Measurements from ENCODE around the gene CTSC. TPM values are rescaled to one million over a fixed set of nuclear protein-coding genes. Genes with fewer than 3 reads are reported as not detected.

CTSC gene
- polyA plus RNA-seq, 1 of the 3 experiments (the other 2 are of a cell fraction), result 104 TPM

GRCh38 chr11:88320149-88320559 is 17.4 kb downstream of the CTSC start (continued):
- TF ChIP-seq USF2 (IDR thresholded peaks at IDR 0.05; ENCODE audit: borderline replicate concordance, low read depth, low read length) (no peak), TCF12 (IDR thresholded peaks at IDR 0.05) (peak; percentile 9; the same call in 1 of the 2 replicates), RFX5 (IDR thresholded peaks at IDR 0.05; ENCODE audit: low read length) (no peak)

GRCh38 chr11:88318017-88318416 is 19.5 kb downstream of the CTSC start:
- TF ChIP-seq NFIC (IDR thresholded peaks at IDR 0.05; ENCODE audit: borderline replicate concordance) (no peak), REST (IDR thresholded peaks at IDR 0.05; ENCODE audit: low read depth, low read length) (no peak), TCF12 (IDR thresholded peaks at IDR 0.05) (no peak), JUND (IDR thresholded peaks at IDR 0.05) (no peak), FOXJ3 (CRISPR knock-in tag; IDR thresholded peaks at IDR 0.05) (no peak), ELF1 (IDR thresholded peaks at IDR 0.05) (no peak)
- CTCF ChIA-PET, result interaction anchor here (1.0 kb wide), 1 partner anchor 24 kb away, joined by 3 read pairs; no protein-coding TSS in a partner anchor

GRCh38 chr11:88317536-88317935 is 20.0 kb downstream of the CTSC start:
- H3K4me1 ChIP-seq (ENCODE audit: control insufficient read depth in 1 of 2, insufficient read depth in 2 of 2, low read depth in 1 of 2, low read length in 1 of 2), result peaks cover 2 to 4% of the 10 kb centered on the region in 2 experiments; a peak in 3 of 4 replicates
- no peak overlapping the region for H3K4me3 ChIP-seq (ENCODE audit: low read depth in 2 of 2, low read length in 1 of 2)
- WGBS (ENCODE audit: low lambda C conversion rate), result 92% methylated on average over 5 of the region's 5 CpGs
- no peak overlapping the region for H3K9ac ChIP-seq
- H4K20me1 ChIP-seq (ENCODE audit: insufficient read depth), result no peaks in the 10 kb centered on the region
- POLR2A ChIA-PET, result no interaction called here
- DNase-seq, result no peak
- no peak overlapping the region for H3K4me2 ChIP-seq
- no peaks in the 10 kb centered on the region for H3K9me2 ChIP-seq
- no peaks in the 10 kb centered on the region for H3K36me3 ChIP-seq (replicated peaks in 1 of 2; ENCODE audit: control insufficient read depth in 1 of 2, insufficient read depth in 2 of 2, low read length in 1 of 2)
- H3K79me2 ChIP-seq (ENCODE audit: insufficient read depth), result no peaks in the 10 kb centered on the region
- H2AFZ ChIP-seq (ENCODE audit: low read depth), result no peak overlapping the region
- no peaks in the 10 kb centered on the region for H3K27me3 ChIP-seq (ENCODE audit: insufficient read depth)
- H3K27ac ChIP-seq (ENCODE audit: low read depth in 2 of 2, low read length in 1 of 2), result no peak overlapping the region
- CTCF ChIA-PET, result interaction anchor here (0.8 to 1.0 kb wide), 2 partner anchors 24 to 38 kb away, joined by 3 read pairs; no protein-coding TSS in a partner anchor
- H3F3A ChIP-seq (replicated peaks; ENCODE audit: insufficient read depth), result peaks cover 9% of the 10 kb centered on the region
- no peaks in the 10 kb centered on the region for H3K9me3 ChIP-seq
- no peak for TF ChIP-seq FOXM1 (IDR thresholded peaks at IDR 0.05; ENCODE audit: low read depth)
- TF ChIP-seq CHD2 (IDR thresholded peaks at IDR 0.05; ENCODE audit: low read length, partially characterized antibody), result no peak
- no peak for TF ChIP-seq CTCF (IDR thresholded peaks at IDR 0.05)
- no peak for TF ChIP-seq NFIC (IDR thresholded peaks at IDR 0.05; ENCODE audit: borderline replicate concordance)
- no peak for TF ChIP-seq JUND (IDR thresholded peaks at IDR 0.05)
- no peak for TF ChIP-seq PBX3 (IDR thresholded peaks at IDR 0.05)
- no peak for TF ChIP-seq EZH2phosphoT487 (IDR thresholded peaks at IDR 0.05; ENCODE audit: borderline replicate concordance, low read depth)
- no peak for TF ChIP-seq ELF1 (IDR thresholded peaks at IDR 0.05)
- no peak for TF ChIP-seq ZBTB33 (IDR thresholded peaks at IDR 0.05; ENCODE audit: borderline replicate concordance, low read depth)
- TF ChIP-seq EP300 (IDR thresholded peaks at IDR 0.05; ENCODE audit: borderline replicate concordance in 1 of 2, low read depth in 1 of 2, low read length in 1 of 2), result no peak

More at GRCh38 chr11:88318017-88318416, 19.5 kb downstream of the CTSC start:
- WGBS (ENCODE audit: low lambda C conversion rate), result 100% methylated on average over 2 of the region's 2 CpGs
- POLR2A ChIA-PET, result no interaction called here
- Histone ChIP-seq H4K20me1 (ENCODE audit: insufficient read depth) (no peaks in the 10 kb centered on the region), H3K9me3 (no peaks in the 10 kb centered on the region), H2AFZ (ENCODE audit: low read depth) (no peak overlapping the region), H3K4me3 (ENCODE audit: low read depth in 2 of 2, low read length in 1 of 2) (no peak overlapping the region), H3K4me2 (no peak overlapping the region), H3F3A (replicated peaks; ENCODE audit: insufficient read depth) (peaks cover 9% of the 10 kb centered on the region), H3K9ac (no peak overlapping the region), H3K27me3 (ENCODE audit: insufficient read depth) (no peaks in the 10 kb centered on the region), H3K79me2 (ENCODE audit: insufficient read depth) (no peaks in the 10 kb centered on the region), H3K36me3 (replicated peaks in 1 of 2; ENCODE audit: control insufficient read depth in 1 of 2, insufficient read depth in 2 of 2, low read length in 1 of 2) (no peaks in the 10 kb centered on the region), H3K27ac (ENCODE audit: low read depth in 2 of 2, low read length in 1 of 2) (no peak overlapping the region), H3K9me2 (no peaks in the 10 kb centered on the region), H3K4me1 (ENCODE audit: control insufficient read depth in 1 of 2, insufficient read depth in 2 of 2, low read depth in 1 of 2, low read length in 1 of 2) (peaks cover 0 to 2% of the 10 kb centered on the region in 2 experiments; a peak in 2 of 4 replicates)
- no peak for DNase-seq
